Mesodermal cell (in vitro differentiated cells): ENCODE data around the gene UBTF.

ENCODE experiments used
- H3K27ac ChIP-seq: 2 replicates; pipeline ENCODE4 v1.7.0; 2013; ENCODE audit warnings: mild to moderate bottlenecking, low read depth, low read length, moderate library complexity; ENCODE audit not compliant: severe bottlenecking
- H3K36me3 ChIP-seq: 2 replicates; pipeline ENCODE4 v1.7.1; 2013; ENCODE audit warnings: mild to moderate bottlenecking, low read length, moderate library complexity; ENCODE audit not compliant: control insufficient read depth, insufficient read depth
- H3K4me1 ChIP-seq: one replicate; pipeline ENCODE4 v1.7.1; 2013; ENCODE audit warnings: mild to moderate bottlenecking, low read length; ENCODE audit not compliant: insufficient read depth, control insufficient read depth, poor library complexity, severe bottlenecking
- H3K4me3 ChIP-seq: 2 replicates; pipeline ENCODE4 v1.7.0; 2013; ENCODE audit warnings: low read length, control low read depth, mild to moderate bottlenecking; ENCODE audit not compliant: insufficient read depth, poor library complexity, severe bottlenecking; ENCODE audit errors: extremely low read depth
- H3K9me3 ChIP-seq: 2 replicates; pipeline ENCODE4 v1.7.1; 2013; ENCODE audit warnings: mild to moderate bottlenecking, low read length, moderate library complexity; ENCODE audit not compliant: control insufficient read depth
- WGBS, 2 experiments: methylation state at CpG; one replicate each; pipeline ENCODE4 v1.1.5; 2013; ENCODE audit warnings: missing lambda C conversion rate in 2 of 2; ENCODE audit not compliant: insufficient coverage in 2 of 2; 5-methylcytosine and 5-hydroxymethylcytosine counted together

UBTF gene

DNA sequence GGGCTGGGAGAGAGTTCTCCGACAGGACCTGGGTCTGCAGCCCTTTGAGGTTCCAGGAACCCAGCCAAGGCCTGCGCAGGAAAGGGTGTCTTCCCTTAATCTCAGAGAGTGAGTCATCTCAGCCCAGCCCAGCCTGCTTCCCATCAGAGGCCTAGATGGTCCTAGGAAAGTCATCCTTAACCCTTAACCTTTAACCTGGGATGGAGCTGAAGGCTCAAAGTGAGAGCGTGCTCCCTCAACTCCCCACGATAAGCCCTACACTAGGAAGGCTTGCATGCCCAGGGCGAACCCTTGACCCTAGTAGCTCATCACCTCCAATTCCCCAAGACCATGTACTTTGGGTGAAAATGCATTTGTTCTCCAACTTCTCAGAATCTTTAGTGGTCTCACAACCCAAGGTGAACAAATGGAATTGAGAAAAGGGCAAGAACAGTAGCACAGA lies 15.0 kb downstream of the UBTF start:
- Histone ChIP-seq H3K4me1 (peaks cover 9% of the 10 kb centered on the region), H3K27ac (no peak overlapping the region), H3K4me3 (no peak overlapping the region), H3K9me3 (no peaks in the 10 kb centered on the region), H3K36me3 (peaks cover 30% of the 10 kb centered on the region)
- 93 to 100% methylated on average over 2 to 3 of the region's 5 CpGs for WGBS, 2 experiments

DNA sequence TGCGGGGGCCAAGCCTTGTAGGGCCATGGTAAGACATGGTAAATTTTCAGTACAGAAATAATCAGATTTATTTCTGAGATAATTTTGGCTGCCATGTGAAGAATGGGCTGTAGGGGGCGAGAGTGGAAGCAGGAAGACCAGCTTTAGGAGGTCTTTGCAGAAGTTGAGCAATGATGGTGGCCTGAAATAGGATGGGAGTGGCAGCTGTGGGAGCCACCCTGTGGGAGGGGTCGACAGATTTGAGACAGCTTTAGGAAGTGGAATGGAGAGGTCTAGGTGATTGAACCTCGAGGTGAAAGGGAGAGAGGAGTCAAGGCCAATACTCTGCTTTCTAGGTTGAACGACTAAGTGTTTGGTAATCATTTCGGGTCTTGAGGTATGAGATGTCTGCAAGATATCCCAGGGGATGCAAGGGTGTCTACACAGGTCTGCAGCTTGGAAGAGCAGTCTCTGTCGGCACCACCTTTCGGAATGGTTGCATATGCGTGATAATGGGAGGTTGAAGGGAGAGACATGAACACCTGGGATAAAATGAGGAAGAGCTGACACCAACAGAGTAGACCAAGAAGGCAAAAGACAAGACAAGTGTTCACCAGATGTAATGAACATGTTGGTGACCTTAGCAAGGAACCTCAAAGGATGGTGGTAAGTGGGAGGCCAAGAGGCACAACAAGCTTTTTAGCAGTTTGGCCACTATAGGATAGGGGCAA lies 15.6 kb downstream of the UBTF start:
- Histone ChIP-seq H3K4me3 (no peak overlapping the region), H3K9me3 (no peaks in the 10 kb centered on the region), H3K27ac (no peak overlapping the region), H3K4me1 (peaks cover 9% of the 10 kb centered on the region), H3K36me3 (peaks cover 24% of the 10 kb centered on the region)
- WGBS, 2 experiments: 63% methylated on average over 9 of the region's 9 CpGs

DNA sequence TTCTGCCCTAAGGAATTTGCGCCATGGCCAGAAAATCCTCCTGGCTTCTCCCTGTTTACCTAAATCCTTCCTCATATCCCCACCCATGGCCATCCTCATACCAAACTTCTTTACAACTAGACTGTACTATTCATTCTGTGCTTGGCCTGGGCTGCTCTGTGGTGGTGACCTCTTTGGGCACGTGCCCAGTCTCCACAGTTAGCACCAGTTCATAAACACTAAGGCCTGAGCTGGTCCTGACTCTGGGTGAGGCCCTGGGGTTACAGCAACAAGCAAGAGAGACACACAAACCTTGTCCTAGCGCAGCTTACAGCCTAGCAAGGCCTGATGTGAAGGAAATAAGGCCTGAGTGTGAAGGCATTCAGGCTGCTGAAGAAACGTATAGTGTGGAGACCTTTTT lies 16.7 kb downstream of the UBTF start:
- Histone ChIP-seq H3K4me1 (peaks cover 11% of the 10 kb centered on the region), H3K36me3 (peaks cover 16% of the 10 kb centered on the region), H3K9me3 (no peaks in the 10 kb centered on the region), H3K4me3 (no peak overlapping the region), H3K27ac (no peak overlapping the region)
- WGBS, 2 experiments: 89 to 93% methylated on average over 4 of the region's 4 CpGs

DNA sequence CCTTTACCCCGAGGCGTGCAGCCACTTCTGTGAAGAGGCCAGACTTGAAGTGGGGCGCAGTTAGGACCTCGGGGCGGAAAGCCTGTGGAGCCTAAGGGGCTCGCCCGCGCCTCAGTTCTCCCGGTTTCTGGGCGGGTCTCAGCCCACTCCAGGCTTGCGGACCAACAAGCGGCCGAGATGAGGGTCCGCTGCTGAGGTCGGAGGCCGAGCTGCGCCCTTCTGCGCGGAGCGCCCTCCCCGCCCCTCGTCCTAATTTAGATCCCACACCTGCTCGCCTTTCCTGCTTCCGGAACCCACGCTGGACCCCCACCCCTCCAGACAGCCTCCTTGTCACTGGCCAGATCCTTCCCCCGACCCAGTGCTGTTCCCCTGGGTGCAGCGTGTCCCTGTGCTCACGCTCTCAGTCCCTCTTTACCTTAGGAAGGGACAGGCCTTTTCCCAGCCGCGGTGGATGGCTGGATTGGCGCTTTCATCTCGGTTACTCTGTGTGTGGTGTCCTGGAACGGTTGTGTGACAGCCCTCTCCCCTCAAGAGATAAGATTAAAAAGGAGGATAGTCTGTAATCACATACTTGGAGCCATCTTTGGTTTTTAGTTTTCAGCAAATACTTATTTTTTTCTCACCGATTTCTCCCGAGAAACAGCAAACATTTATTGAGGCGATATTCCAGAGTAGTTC lies 18.9 kb downstream of the UBTF start:
- H3K9me3 ChIP-seq: no peaks in the 10 kb centered on the region
- 10 to 19% methylated on average over 16 to 31 of the region's 36 CpGs for WGBS, 2 experiments
- H3K36me3 ChIP-seq: peaks cover 20% of the 10 kb centered on the region

DNA sequence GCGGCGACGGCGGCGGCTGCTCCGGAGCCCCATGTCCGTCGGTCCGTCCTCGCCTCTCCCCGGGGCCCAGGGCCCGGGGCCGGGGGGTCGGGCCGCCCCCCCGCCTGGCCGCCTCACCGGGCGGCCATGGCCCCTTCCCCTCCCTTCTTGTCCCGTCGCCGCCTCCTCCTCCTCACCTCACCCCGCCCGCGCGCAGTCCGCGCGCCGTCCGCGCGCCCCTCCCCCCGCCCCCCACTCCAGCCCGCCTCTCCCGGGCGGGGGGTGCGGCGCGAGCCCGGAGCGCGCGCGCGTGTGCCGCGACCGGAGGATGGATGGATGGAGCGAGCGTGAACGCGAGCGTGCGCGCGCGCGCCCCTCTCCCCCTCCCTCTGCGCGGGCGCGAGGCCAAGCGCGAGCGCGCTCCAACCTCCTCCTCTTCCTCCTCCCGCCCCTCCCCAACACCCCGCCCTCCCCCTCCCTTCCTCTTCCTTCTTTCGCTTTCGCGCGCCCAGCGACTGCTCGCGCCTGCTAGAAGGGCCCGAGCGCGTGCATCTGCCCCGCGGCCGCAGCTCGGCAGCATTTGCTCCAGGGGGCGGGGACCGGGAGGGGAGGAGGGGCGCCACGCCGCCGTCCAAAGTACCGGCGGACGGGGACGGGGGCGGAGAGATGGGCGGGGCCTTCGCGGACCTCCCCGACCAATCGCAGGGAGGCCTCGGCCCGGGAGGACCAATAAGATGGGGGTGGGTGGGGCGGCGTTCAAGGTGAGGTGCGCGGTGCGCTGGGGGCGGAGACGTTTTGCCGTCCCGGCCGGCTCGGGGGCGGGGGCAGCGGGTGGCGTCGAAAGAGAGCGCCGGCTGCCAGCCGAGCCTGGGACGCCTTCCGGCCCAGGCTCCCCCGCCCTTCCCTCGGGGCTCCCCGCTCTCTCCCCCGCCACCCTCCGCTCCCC lies 19.7 kb downstream of the UBTF start, which contains the start of gene ATXN7L3:
TSS of gene ATXN7L3 (minus strand) at position 332 of the 925 bp plus-strand sequence. CDS start 1,814 bp downstream, outside the sequence.
- H3K27ac ChIP-seq: peak within 1 kb of the TSS; percentile 92
- peaks cover 20% of the 10 kb centered on the region for H3K4me1 ChIP-seq
- WGBS, 2 experiments: 0% methylated on average over 34 to 39 of the region's 126 CpGs
- peak within 1 kb of the TSS; percentile 73 for H3K4me3 ChIP-seq
- H3K36me3 ChIP-seq: peaks cover 28% of the 10 kb centered on the region
- H3K9me3 ChIP-seq: no peaks in the 10 kb centered on the region

More for the DNA sequence above, 18.9 kb downstream of the UBTF start:
- H3K4me3 ChIP-seq: peak overlapping the region; percentile 73
- peak overlapping the region; percentile 92 for H3K27ac ChIP-seq
- peaks cover 17% of the 10 kb centered on the region for H3K4me1 ChIP-seq

DNA sequence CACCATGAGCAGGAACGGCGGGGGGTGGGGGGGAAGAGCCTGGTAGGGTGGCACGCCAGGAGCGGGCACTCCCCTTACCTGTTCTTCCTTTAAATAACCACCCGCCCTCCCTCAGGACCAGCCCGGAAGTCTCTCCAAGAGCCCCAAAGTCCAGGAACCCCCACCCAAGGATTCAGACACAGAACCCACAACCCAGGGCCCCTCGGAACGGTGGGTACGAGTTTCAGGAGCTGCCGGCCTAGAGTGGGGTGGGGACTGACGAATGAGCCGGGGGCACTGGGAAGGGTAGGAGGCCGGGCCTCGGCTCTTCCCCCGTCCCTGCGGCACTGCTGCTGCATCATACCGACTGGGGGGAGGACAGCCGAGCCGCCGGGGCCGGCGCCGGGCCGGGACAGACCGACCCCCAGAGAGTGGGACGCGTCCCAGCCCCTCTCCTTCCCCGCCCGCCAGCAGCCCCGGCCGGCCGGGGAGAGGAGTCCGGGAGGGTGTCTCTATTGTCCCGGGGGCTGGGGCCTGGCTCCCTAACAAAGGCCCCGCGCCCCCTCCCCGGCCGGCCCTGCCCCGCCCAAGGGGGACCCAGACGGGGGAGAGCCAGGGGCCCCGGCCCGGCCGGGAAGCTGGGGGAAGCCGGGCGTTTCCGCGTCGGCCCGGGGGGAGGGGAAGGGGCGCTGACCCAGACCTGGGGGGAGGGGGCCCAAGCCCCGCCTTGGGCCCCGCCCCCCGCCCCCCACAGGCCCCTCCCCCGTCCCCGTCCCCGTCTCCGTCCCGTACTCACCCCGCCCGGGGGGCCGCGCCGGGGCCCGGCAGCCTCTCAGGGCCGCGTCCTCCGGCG lies 20.5 kb downstream of the UBTF start:
- Histone ChIP-seq H3K4me3 (peak overlapping the region; percentile 73), H3K36me3 (peaks cover 37% of the 10 kb centered on the region), H3K4me1 (peaks cover 20% of the 10 kb centered on the region), H3K27ac (peak overlapping the region; percentile 92), H3K9me3 (no peaks in the 10 kb centered on the region)
- WGBS, 2 experiments: 0 to 1% methylated on average over 20 to 32 of the region's 68 CpGs

DNA sequence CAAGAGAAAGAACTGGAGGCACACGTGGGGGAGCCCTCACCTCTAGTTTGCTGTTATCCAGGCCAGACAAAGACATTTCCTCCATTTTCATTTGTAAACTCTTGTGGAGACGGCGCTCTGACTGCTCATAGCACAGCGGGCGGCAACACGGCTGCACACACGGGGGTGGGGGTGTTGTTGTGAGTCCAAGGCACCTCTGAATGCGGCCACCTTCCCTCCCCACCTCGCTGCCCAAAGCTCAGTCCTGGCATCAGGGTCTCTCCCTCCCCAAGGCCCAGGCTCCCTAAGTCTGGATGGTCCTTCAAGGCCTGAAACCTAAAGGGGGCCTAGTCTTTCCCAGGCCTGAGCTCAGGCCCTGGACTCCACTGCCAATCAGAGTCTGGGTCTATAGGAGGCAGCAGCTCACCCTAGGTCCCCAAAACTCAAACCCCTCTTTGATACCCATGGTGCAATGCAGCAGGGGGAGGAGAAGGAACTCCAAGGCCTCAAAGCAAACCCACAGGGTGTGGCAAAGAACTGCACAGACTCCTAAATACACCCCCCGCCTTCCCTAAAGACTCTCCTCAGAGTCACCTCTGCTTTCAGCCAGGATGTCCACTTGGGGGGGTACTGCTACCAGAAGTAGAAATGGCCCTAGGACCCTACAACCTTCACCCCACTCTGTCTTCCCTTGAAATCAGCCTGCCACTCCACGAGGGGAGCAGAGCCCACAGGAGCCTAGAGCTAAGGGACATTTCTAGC lies 21.3 kb downstream of the UBTF start:
- Histone ChIP-seq H3K9me3 (no peaks in the 10 kb centered on the region), H3K4me3 (peak overlapping the region; percentile 73), H3K36me3 (peaks cover 45% of the 10 kb centered on the region), H3K4me1 (peaks cover 20% of the 10 kb centered on the region), H3K27ac (peak overlapping the region; percentile 92)
- 87 to 88% methylated on average over 4 to 8 of the region's 11 CpGs for WGBS, 2 experiments

DNA sequence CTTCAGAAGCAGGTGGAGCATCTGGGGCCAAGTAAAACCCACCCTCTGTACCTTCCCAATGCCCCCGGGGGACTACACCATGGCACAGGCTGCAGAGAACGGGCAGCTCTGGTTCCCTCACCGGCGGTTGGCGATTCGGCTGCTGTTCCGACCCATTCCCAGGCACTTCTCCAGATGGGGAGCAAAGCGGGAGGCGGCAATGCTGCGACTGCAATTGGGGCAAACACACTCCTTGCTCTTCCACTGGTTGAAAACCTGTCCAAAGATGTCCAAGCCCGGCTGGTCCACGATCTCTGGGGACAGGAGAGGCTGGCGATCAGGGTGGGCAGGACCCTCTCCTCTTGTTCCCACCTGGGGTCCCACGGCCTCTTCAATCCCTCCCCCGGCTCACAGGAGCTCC lies 22.4 kb downstream of the UBTF start:
- H3K4me3 ChIP-seq: no peak overlapping the region
- H3K36me3 ChIP-seq: peaks cover 50% of the 10 kb centered on the region
- H3K27ac ChIP-seq: no peak overlapping the region
- H3K9me3 ChIP-seq: no peaks in the 10 kb centered on the region
- peaks cover 20% of the 10 kb centered on the region for H3K4me1 ChIP-seq
- WGBS, 2 experiments: 96 to 98% methylated on average over 14 to 15 of the region's 15 CpGs

DNA sequence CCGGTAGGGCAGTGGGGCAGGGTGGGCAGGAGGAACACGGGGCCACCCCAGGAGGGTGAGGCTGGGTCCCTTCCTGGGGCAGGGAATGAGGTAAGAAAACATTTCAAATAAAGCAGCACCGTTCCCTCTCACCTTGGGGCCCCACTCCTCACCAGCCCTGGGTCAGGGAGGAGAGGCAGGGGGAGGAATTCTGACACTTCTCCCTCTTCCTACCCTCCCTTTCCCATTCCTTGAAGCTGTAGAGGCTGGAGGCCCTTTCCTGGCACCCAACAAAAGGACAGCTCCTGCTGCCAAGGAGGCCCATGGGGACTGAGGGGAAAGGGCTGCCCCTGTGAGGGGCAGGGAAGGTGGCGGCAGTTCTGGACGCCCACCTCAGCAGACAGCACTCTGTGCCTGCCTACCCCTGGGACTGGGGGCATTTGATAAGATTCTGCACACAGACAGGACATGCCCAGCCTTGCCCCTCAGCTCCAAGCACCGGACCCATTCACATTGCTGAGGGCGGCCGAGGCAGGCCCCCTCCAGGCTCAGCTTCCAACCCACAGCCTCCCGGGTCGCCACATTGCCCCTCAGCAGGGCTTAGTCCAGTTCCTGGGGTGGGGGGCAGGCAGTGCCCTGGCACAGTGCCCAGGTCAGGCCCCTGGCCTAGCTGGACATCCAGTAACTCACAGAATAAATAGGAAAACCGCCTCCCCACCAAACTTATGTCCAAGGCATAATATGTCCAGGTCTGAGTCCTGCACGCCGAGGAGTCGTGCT lies 26.0 kb downstream of the UBTF start:
- 91 to 98% methylated on average over 6 to 11 of the region's 14 CpGs for WGBS, 2 experiments
- Histone ChIP-seq H3K4me3 (no peak overlapping the region), H3K9me3 (no peaks in the 10 kb centered on the region), H3K27ac (peak overlapping the region; percentile 53), H3K4me1 (peaks cover 15% of the 10 kb centered on the region), H3K36me3 (peaks cover 84% of the 10 kb centered on the region)
